HUES6 (cell line): Measurements from ENCODE around the gene PRKRA.
A peak's percentile ranks its signal among the peaks of the same experiment; 100 is the strongest.
"Not testable (repeated sequence)": the region's sequence is repeated elsewhere in the genome, so short reads cannot be mapped to it uniquely, and the experiment has no call there.

Experiments
- H3K27ac ChIP-seq: 2 replicates; pipeline ENCODE4 v1.7.0; 2013; ENCODE audit warnings: low read depth, mild to moderate bottlenecking, low read length, inconsistent platforms
- H3K27me3 ChIP-seq: 2 replicates; pipeline ENCODE4 v1.6.1; 2013; ENCODE audit warnings: low read length; ENCODE audit not compliant: control insufficient read depth, insufficient read depth
- H3K36me3 ChIP-seq: 2 replicates; pipeline ENCODE4 v1.6.1; 2013; ENCODE audit warnings: low read length; ENCODE audit not compliant: control insufficient read depth, insufficient read depth
- H3K4me1 ChIP-seq: 2 replicates; pipeline ENCODE4 v1.6.1; 2013; ENCODE audit warnings: low read length; ENCODE audit not compliant: control insufficient read depth, insufficient read depth
- H3K4me3 ChIP-seq: 2 replicates; pipeline ENCODE4 v1.5.1; 2013; ENCODE audit warnings: low read depth, low read length
- H3K9ac ChIP-seq: one replicate; pipeline ENCODE4 v1.6.1; 2013; ENCODE audit warnings: mild to moderate bottlenecking, low read length
- H3K9me3 ChIP-seq: 2 replicates; pipeline ENCODE4 v1.6.1; 2013; ENCODE audit warnings: low read depth, low read length; ENCODE audit not compliant: control insufficient read depth, insufficient read depth

The PRKRA gene

GRCh38 chr2:178413472-178414265, 37.3 kb downstream of the PRKRA start:
- Histone ChIP-seq H3K36me3 (no peaks in the 10 kb centered on the region), H3K9ac (peak overlapping the region; percentile 94), H3K27ac (peak overlapping the region; percentile 97), H3K4me1 (peaks cover 4% of the 10 kb centered on the region; the same call in 1 of the 2 replicates), H3K9me3 (no peaks in the 10 kb centered on the region), H3K4me3 (peak overlapping the region; percentile 71), H3K27me3 (no peaks in the 10 kb centered on the region)

DNA sequence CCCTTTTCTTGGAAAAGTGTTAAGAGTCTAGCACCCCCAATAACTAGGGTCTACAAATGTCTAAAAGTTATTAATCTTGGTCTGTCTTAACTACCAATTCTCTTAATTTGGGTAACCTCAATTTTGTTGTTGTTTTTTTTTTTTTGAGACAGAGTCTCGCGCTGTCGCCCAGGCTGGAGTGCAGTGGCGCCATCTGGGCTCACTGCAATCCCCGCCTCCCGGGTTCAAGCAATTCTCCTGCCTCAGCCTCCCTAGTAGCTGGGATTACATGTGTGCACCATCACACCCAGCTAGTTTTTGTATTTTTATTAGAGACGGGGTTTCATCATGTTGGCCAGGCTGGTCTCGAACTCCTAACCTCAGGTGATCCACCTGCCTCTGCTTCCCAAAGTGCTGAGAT, 38.5 kb downstream of the PRKRA start:
- H3K36me3 ChIP-seq, H3K4me1 ChIP-seq, H3K9me3 ChIP-seq, H3K4me3 ChIP-seq, H3K27me3 ChIP-seq, H3K27ac ChIP-seq, H3K9ac ChIP-seq: not testable (repeated sequence)

DNA sequence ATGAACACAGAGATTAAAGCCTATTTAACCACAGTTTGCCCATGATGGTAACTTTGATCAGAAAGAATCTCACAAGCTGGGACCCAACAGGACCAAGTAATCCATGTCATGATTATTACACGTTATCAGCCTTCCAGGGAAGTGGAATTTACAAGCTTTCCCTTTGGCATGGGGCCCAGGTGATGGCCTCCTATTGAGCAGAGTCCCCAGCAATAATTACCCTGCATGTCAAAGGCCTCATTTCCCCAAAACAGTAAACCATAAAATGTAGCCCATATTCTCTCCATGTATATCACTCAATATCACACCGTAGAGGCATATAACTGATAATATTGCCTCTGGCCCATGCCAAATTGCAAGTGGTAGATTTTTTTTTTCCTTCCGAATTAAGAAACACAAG, 38.9 kb downstream of the PRKRA start:
- H3K9me3 ChIP-seq: no peaks in the 10 kb centered on the region

GRCh38 chr2:178409261-178409660, 41.7 kb downstream of the PRKRA start:
- Histone ChIP-seq H3K9me3 (no peaks in the 10 kb centered on the region), H3K36me3 (no peaks in the 10 kb centered on the region), H3K27me3 (no peaks in the 10 kb centered on the region), H3K9ac (no peak overlapping the region), H3K4me1 (no peaks in the 10 kb centered on the region), H3K27ac (no peak overlapping the region), H3K4me3 (no peak overlapping the region)

More for the DNA sequence above, 38.9 kb downstream of the PRKRA start:
- H3K4me1 ChIP-seq: peaks cover 4% of the 10 kb centered on the region; the same call in 1 of the 2 replicates
- no peak overlapping the region for H3K27ac ChIP-seq
- H3K9ac ChIP-seq: no peak overlapping the region
- H3K4me3 ChIP-seq: no peak overlapping the region
- H3K36me3 ChIP-seq: no peaks in the 10 kb centered on the region
- H3K27me3 ChIP-seq: no peaks in the 10 kb centered on the region

DNA sequence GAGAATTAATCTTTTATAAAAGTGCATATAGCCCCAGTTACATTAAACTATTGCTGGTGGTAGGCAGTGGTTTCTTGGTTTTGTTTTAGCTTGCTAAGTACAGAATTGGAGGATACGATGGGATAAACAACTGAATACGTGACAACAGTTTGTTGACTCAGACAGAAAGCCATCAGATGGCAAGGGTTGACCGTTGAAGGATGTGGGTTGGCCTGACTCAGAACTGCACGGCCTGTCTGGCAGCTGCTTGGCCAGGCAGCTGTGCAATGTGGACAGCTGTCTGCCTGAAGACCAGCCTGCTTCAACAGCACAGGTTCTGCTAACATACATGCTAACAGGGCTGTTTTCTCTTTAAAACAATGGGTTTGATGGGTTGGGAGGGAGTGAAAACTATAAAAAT, 46.6 kb downstream of the PRKRA start:
- no peak overlapping the region for H3K27ac ChIP-seq
- no peak overlapping the region for H3K9ac ChIP-seq
- H3K27me3 ChIP-seq: no peaks in the 10 kb centered on the region
- no peaks in the 10 kb centered on the region for H3K9me3 ChIP-seq
- H3K4me3 ChIP-seq: no peak overlapping the region
- H3K36me3 ChIP-seq: no peaks in the 10 kb centered on the region
- no peaks in the 10 kb centered on the region for H3K4me1 ChIP-seq

GRCh38 chr2:178403671-178404306, 47.2 kb downstream of the PRKRA start:
- Histone ChIP-seq H3K27ac (no peak overlapping the region), H3K4me3 (no peak overlapping the region), H3K36me3 (no peaks in the 10 kb centered on the region), H3K9me3 (no peaks in the 10 kb centered on the region), H3K4me1 (no peaks in the 10 kb centered on the region), H3K9ac (no peak overlapping the region), H3K27me3 (no peaks in the 10 kb centered on the region)

GRCh38 chr2:178401994-178402437, 49.0 kb downstream of the PRKRA start:
- Histone ChIP-seq H3K9ac (no peak overlapping the region), H3K27ac (no peak overlapping the region), H3K4me3 (no peak overlapping the region), H3K36me3 (no peaks in the 10 kb centered on the region), H3K4me1 (no peaks in the 10 kb centered on the region), H3K9me3 (no peaks in the 10 kb centered on the region), H3K27me3 (no peaks in the 10 kb centered on the region)

- Histone ChIP-seq H3K27ac (no peak overlapping the region), H3K27me3 (no peaks in the 10 kb centered on the region), H3K9ac (no peak overlapping the region), H3K9me3 (no peaks in the 10 kb centered on the region), H3K4me3 (no peak overlapping the region), H3K36me3 (no peaks in the 10 kb centered on the region), H3K4me1 (no peaks in the 10 kb centered on the region)
Measured at GRCh38 chr2:178397002-178397605, 53.9 kb downstream of the PRKRA start.

DNA sequence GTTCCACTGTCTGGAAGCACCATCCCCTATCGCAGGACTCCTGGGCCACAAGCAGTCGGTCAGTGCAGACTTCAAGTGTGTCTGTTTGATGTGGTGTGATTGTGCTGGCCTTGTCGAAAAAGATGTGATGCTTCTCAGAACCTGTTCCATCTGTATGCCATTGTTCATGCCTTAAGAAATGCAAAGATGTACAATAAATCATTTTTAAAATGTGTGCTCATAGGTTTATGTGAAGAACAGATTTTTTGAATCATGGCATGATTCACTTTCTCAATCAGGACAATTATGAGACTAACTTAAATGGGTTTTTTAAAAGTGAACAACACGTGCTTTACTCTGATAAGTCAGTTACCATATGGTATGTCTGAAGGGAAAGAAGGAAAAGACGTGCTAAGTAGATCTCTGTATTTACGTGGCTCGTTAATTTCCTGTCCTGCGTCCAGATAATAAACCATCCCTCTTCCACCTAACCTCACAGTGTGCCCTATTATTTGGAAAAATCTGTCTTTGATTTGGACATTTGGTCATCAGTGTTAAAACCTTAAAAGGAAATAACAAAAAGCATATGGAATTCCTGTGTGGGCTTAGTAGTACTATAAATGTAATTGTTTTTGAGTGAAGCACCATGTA, 54.9 kb downstream of the PRKRA start:
- Histone ChIP-seq H3K4me3 (no peak overlapping the region), H3K27me3 (no peaks in the 10 kb centered on the region)

GRCh38 chr2:178395295-178395694, 55.7 kb downstream of the PRKRA start:
- no peak overlapping the region for H3K9ac ChIP-seq
- H3K4me1 ChIP-seq: no peaks in the 10 kb centered on the region
- H3K27me3 ChIP-seq: no peaks in the 10 kb centered on the region
- H3K4me3 ChIP-seq: no peak overlapping the region
- H3K36me3 ChIP-seq: no peaks in the 10 kb centered on the region
- H3K9me3 ChIP-seq: no peaks in the 10 kb centered on the region
- H3K27ac ChIP-seq: no peak overlapping the region

More for the DNA sequence above, 54.9 kb downstream of the PRKRA start:
- Histone ChIP-seq H3K9ac (no peak overlapping the region), H3K9me3 (no peaks in the 10 kb centered on the region), H3K36me3 (no peaks in the 10 kb centered on the region), H3K4me1 (no peaks in the 10 kb centered on the region), H3K27ac (no peak overlapping the region)

DNA sequence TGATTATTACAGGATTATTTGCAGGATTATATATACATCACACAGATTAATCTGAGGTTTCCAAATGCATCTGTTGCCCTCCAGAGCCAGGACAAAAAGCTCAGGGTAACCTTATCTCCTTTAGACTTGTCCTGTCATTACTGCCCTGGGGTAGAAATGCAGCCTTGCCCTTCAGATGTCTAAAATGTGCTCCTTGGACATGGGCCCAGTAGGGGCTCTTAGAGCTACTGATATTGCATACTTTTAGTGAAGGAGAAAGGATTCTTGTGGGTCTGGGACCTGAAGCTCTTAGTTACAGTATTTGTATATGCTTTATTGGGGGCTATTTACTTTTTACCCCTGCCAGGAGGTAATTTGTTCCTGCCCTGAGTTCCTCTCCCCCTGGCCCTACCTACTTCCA, 56.1 kb downstream of the PRKRA start:
- no peaks in the 10 kb centered on the region for H3K9me3 ChIP-seq
- no peaks in the 10 kb centered on the region for H3K36me3 ChIP-seq
- no peak overlapping the region for H3K4me3 ChIP-seq
- H3K27me3 ChIP-seq: no peaks in the 10 kb centered on the region
- H3K4me1 ChIP-seq: no peaks in the 10 kb centered on the region
- H3K9ac ChIP-seq: no peak overlapping the region
- no peak overlapping the region for H3K27ac ChIP-seq
